Hepatocyte (in vitro differentiated cells): ENCODE results near the gene PTTG1IP. TPM values are rescaled to one million over a fixed set of nuclear protein-coding genes. Genes with fewer than 3 reads are reported as not detected.

Source experiments
- DNase-seq: peaks from one replicate; pipeline ENCODE4 v3.0.0-alpha.2; 2016; ENCODE audit warnings: low spot score
- H2AFZ ChIP-seq: fragments of 200-600 bp; sonication (generic); 2 replicates; pipeline ENCODE4 v1.6.0; 2016; ENCODE audit warnings: antibody characterized with exemption, mild to moderate bottlenecking
- H3K27ac ChIP-seq: fragments of 200-600 bp; sonication (generic); 2 replicates; pipeline ENCODE4 v1.5.1; 2016; ENCODE audit warnings: mild to moderate bottlenecking
- H3K27me3 ChIP-seq: fragments of 200-600 bp; sonication (generic); 2 replicates; pipeline ENCODE4 v1.6.1; 2016
- H3K36me3 ChIP-seq: fragments of 200-600 bp; sonication (generic); replicated peaks from 2 replicates; pipeline ENCODE4 v1.5.1; 2016; ENCODE audit warnings: low read depth; ENCODE audit not compliant: insufficient read depth
- H3K4me1 ChIP-seq: fragments of 200-600 bp; sonication (generic); 2 replicates; pipeline ENCODE4 v1.5.1; 2016; ENCODE audit warnings: mild to moderate bottlenecking, moderate library complexity; ENCODE audit not compliant: insufficient read depth
- H3K4me2 ChIP-seq: fragments of 200-600 bp; sonication (generic); 2 replicates; pipeline ENCODE4 v1.6.0; 2016
- H3K4me3 ChIP-seq: fragments of 200-600 bp; sonication (generic); 2 replicates; pipeline ENCODE4 v1.5.1; 2016; ENCODE audit warnings: mild to moderate bottlenecking
- H3K79me2 ChIP-seq: fragments of 200-600 bp; sonication (generic); 2 replicates; pipeline ENCODE4 v1.6.0; 2017; ENCODE audit warnings: mild to moderate bottlenecking
- H3K9me2 ChIP-seq: fragments of 200-600 bp; sonication (generic); replicated peaks from 2 replicates; pipeline ENCODE4 v1.6.0; 2017; ENCODE audit warnings: mild to moderate bottlenecking; ENCODE audit not compliant: insufficient read depth
- H3K9me3 ChIP-seq: fragments of 200-600 bp; sonication (generic); 2 replicates; pipeline ENCODE4 v1.5.1; 2016; ENCODE audit warnings: low read depth, mild to moderate bottlenecking
- H4K20me1 ChIP-seq: fragments of 200-600 bp; sonication (generic); 2 replicates; pipeline ENCODE4 v1.6.0; 2016; ENCODE audit warnings: mild to moderate bottlenecking; ENCODE audit not compliant: insufficient read depth, poor library complexity, severe bottlenecking
- EZH2 ChIP-seq: fragments of 200-600 bp; sonication (generic); IDR thresholded peaks from 2 replicates; pipeline ENCODE4 v1.6.1; 2016; ENCODE audit warnings: antibody characterized with exemption, mild to moderate bottlenecking, borderline replicate concordance
- EZH2phosphoT487 ChIP-seq: fragments of 200-600 bp; sonication (generic); IDR thresholded peaks from one replicate; pipeline ENCODE4 v1.6.1; 2018; ENCODE audit warnings: antibody characterized with exemption, mild to moderate bottlenecking, low read depth, moderate library complexity; ENCODE audit not compliant: unreplicated experiment, severe bottlenecking
- WGBS: methylation state at CpG from one replicate; pipeline ENCODE4 v1.1.6; 2016; ENCODE audit warnings: low lambda C conversion rate; ENCODE audit errors: missing lambda C conversion rate; 5-methylcytosine and 5-hydroxymethylcytosine counted together
- polyA plus RNA-seq: library from polyadenylated mRNA; unstranded; fragments of >200 nt; fragmentation: Nextera tagmentation; extraction: Ambion mirVana; gene quantifications from 2 replicates; pipeline ENCODE4 v1.2.1, GENCODE V29; 2016
- total RNA-seq: library from RNA; depleted of rRNA; stranded (reverse); fragments of >200 nt; gene quantifications from 2 replicates; pipeline ENCODE4 v1.2.3, GENCODE V29; 2014
- TF ChIP-seq, protein P1 (sequence below): fragments of 200-600 bp; sonication (generic); IDR thresholded peaks from 2 replicates; pipeline ENCODE4 v1.5.1; 2016; ENCODE audit warnings: antibody characterized with exemption, mild to moderate bottlenecking; ENCODE audit not compliant: poor library complexity

PTTG1IP gene
- total and polyA plus RNA-seq, 2 experiments from 2014 or later, result 344 to 362 TPM

DNA sequence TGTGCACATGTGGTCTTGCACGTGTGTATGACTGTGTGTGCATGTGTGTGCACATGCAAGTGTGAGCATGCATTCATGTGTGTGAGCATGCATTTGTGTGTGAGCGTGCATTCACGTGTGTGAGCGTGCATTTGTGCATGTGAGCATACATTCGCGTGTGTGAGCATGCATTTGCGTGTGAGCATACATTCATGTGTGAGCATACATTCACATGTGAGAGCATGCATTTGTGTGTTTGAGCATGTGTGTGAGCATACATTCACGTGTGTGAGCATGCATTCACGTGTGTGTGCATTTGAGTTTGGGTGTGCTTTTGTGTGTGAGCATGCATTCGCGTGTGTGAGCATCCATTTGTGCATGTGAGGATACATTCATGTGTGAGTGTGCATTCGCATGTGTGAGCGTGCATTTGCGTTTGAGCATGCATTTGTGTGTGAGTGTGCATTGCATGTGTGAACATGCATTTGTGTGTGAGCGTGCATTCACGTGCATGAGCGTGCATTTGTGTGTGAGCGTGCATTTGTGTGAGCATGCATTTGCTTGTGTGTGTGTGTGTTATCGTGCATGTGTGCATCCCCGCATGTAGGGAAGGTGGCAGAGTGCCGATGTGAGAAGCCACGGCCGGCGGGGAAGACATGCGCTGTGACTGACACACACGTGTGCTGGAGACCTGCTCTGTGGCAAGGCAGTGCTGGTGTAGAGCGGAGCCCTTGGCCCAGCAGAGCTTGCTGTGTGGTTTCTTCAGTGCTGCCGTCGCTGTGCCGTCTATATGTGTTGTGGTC lies 29.0 kb upstream of the PTTG1IP start:
- H3K79me2 ChIP-seq, result no peaks in the 10 kb centered on the region
- H2AFZ ChIP-seq, result no peak overlapping the region
- no peaks in the 10 kb centered on the region for H3K9me2 ChIP-seq
- H3K27ac ChIP-seq, result no peak overlapping the region
- no peaks in the 10 kb centered on the region for H4K20me1 ChIP-seq
- H3K27me3 ChIP-seq, result peaks cover 3% of the 10 kb centered on the region
- no peak overlapping the region for H3K4me2 ChIP-seq
- H3K9me3 ChIP-seq, result no peaks in the 10 kb centered on the region
- H3K4me1 ChIP-seq, result no peaks in the 10 kb centered on the region
- DNase-seq, result no peak
- TF ChIP-seq EZH2 (no peak), EZH2phosphoT487 (no peak)
- TF ChIP-seq, protein P1, sequence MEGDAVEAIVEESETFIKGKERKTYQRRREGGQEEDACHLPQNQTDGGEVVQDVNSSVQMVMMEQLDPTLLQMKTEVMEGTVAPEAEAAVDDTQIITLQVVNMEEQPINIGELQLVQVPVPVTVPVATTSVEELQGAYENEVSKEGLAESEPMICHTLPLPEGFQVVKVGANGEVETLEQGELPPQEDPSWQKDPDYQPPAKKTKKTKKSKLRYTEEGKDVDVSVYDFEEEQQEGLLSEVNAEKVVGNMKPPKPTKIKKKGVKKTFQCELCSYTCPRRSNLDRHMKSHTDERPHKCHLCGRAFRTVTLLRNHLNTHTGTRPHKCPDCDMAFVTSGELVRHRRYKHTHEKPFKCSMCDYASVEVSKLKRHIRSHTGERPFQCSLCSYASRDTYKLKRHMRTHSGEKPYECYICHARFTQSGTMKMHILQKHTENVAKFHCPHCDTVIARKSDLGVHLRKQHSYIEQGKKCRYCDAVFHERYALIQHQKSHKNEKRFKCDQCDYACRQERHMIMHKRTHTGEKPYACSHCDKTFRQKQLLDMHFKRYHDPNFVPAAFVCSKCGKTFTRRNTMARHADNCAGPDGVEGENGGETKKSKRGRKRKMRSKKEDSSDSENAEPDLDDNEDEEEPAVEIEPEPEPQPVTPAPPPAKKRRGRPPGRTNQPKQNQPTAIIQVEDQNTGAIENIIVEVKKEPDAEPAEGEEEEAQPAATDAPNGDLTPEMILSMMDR, result no peak
- no peaks in the 10 kb centered on the region for H3K36me3 ChIP-seq
- no peak overlapping the region for H3K4me3 ChIP-seq
- WGBS, result 96% methylated on average over 30 of the region's 30 CpGs

DNA sequence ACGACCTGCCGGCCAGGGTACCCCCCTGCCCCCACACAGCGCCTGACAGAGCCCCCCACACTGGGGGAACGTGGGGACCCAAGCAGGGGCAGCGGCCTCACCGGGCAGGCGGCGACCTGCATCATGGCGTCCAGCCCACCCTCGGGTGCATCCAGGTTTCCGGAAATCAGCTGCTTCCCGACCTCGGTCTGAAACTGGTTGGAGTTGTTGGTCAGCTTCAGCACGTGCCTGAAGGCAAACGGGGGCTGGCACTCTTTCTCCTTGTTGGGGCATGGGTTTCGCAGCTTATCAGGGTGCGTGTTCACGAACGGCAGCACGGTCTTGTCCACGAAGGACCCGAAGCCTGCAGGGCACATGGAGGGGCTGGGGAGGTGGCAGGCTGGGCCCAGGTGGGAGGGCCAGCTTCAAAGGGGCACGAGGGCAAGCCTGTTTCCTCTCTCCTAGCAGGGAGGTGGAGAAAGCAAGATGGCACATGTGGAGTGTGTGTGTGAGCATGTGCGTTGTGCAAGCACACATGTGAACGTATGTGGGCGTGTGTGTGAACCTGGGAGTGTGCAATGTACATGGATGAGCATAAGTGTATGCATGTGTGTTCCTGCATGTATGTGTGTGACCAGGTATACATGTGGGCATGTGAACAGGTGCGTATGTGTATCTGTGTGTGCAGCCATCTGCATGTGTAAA lies 28.0 kb upstream of the PTTG1IP start:
- H3K9me2 ChIP-seq, result no peaks in the 10 kb centered on the region
- no peaks in the 10 kb centered on the region for H3K36me3 ChIP-seq
- no peak overlapping the region for H2AFZ ChIP-seq
- H3K9me3 ChIP-seq, result no peaks in the 10 kb centered on the region
- no peak overlapping the region for H3K4me3 ChIP-seq
- H4K20me1 ChIP-seq, result no peaks in the 10 kb centered on the region
- no peak overlapping the region for H3K27ac ChIP-seq
- no peaks in the 10 kb centered on the region for H3K27me3 ChIP-seq
- H3K4me1 ChIP-seq, result no peaks in the 10 kb centered on the region
- H3K79me2 ChIP-seq, result no peaks in the 10 kb centered on the region
- TF ChIP-seq, protein P1, result no peak
- TF ChIP-seq EZH2phosphoT487 (no peak), EZH2 (no peak)
- WGBS, result 88% methylated on average over 27 of the region's 27 CpGs
- no peak for DNase-seq
- no peak overlapping the region for H3K4me2 ChIP-seq

GRCh38 chr21:44900559-44901251 lies 27.2 kb upstream of the PTTG1IP start:
- Histone ChIP-seq H3K4me2 (no peak overlapping the region), H3K4me3 (no peak overlapping the region), H4K20me1 (no peaks in the 10 kb centered on the region), H3K27me3 (no peaks in the 10 kb centered on the region), H3K27ac (no peak overlapping the region), H3K9me2 (no peaks in the 10 kb centered on the region), H3K9me3 (no peaks in the 10 kb centered on the region), H2AFZ (no peak overlapping the region), H3K4me1 (no peaks in the 10 kb centered on the region), H3K36me3 (no peaks in the 10 kb centered on the region), H3K79me2 (no peaks in the 10 kb centered on the region)
- TF ChIP-seq, protein P1, result no peak
- no peak for TF ChIP-seq EZH2phosphoT487
- no peak for TF ChIP-seq EZH2
- DNase-seq, result no peak
- WGBS, result 75% methylated on average over 23 of the region's 28 CpGs
